SK-N-SH treated with all-trans-retinoic acid at 6 μM for 48 hours (cell line): Measurements from ENCODE around the gene TJP3.

ENCODE experiments used
- ARNTL ChIP-seq: fragments of 450-650 bp; formaldehyde crosslinking; IDR thresholded peaks from 2 replicates; pipeline ENCODE4 v1.5.0; 2020; ENCODE audit warnings: low read depth, mild to moderate bottlenecking, moderate library complexity, borderline replicate concordance
- CREB5 ChIP-seq: fragments of 250-450 bp; sonication (Bioruptor Pico); IDR thresholded peaks from 2 replicates; pipeline ENCODE4 v1.5.1; 2020; ENCODE audit warnings: low read depth, mild to moderate bottlenecking, moderate library complexity
- ESRRG ChIP-seq: fragments of 250-450 bp; sonication (Bioruptor Pico); IDR thresholded peaks from 2 replicates; pipeline ENCODE4 v1.6.1; 2021; ENCODE audit warnings: mild to moderate bottlenecking
- GLIS3 ChIP-seq: fragments of 250-450 bp; sonication (Bioruptor Pico); IDR thresholded peaks from 2 replicates; pipeline ENCODE4 v1.5.0; 2020; ENCODE audit warnings: mild to moderate bottlenecking, moderate library complexity
- OSR1 ChIP-seq: fragments of 250-450 bp; sonication (Bioruptor Pico); IDR thresholded peaks from 2 replicates; pipeline ENCODE4 v1.8.0; 2022; ENCODE audit warnings: moderate library complexity, mild to moderate bottlenecking, inconsistent platforms
- PPARA ChIP-seq: fragments of 250-450 bp; sonication (Bioruptor Pico); IDR thresholded peaks from 2 replicates; pipeline ENCODE4 v1.5.0; 2020; ENCODE audit warnings: mild to moderate bottlenecking, borderline replicate concordance
- RARB ChIP-seq: fragments of 250-450 bp; sonication (Bioruptor Pico); IDR thresholded peaks from 2 replicates; pipeline ENCODE4 v1.8.0; 2021; ENCODE audit warnings: mild to moderate bottlenecking, moderate library complexity
- TCF4 ChIP-seq: fragments of 250-450 bp; sonication (Bioruptor Pico); IDR thresholded peaks from 2 replicates; pipeline ENCODE4 v1.8.0; 2021; ENCODE audit warnings: mild to moderate bottlenecking, moderate library complexity, borderline replicate concordance
- ZFP30 ChIP-seq: fragments of 450-650 bp; formaldehyde crosslinking; IDR thresholded peaks from 2 replicates; pipeline ENCODE4 v1.5.0; 2022; ENCODE audit warnings: mild to moderate bottlenecking, moderate library complexity

- no peak for TF ChIP-seq ARNTL (CRISPR knock-in tag)
- TF ChIP-seq RARB (CRISPR knock-in tag), result no peak
- no peak for TF ChIP-seq CREB5
- TF ChIP-seq ESRRG (CRISPR knock-in tag), result no peak
- TF ChIP-seq TCF4 (CRISPR knock-in tag), result no peak
- no peak for TF ChIP-seq PPARA (CRISPR knock-in tag)
- no peak for TF ChIP-seq GLIS3 (CRISPR knock-in tag)
- no peak for TF ChIP-seq ZFP30 (CRISPR knock-in tag)
- TF ChIP-seq OSR1, result no peak
Measured at GRCh38 chr19:3746371-3747056, 38.3 kb downstream of the TJP3 start.
